HG03558 (cell line): ENCODE data around the gene PYM1.
"Not testable (repeated sequence)": the region's sequence is repeated elsewhere in the genome, so short reads cannot be mapped to it uniquely, and the experiment has no call there.

Experiments used
- ATAC-seq: cut with Tn5 transposase; IDR thresholded peaks from one replicate; pipeline ENCODE4 v1.9.1; 2021; ENCODE audit warnings: moderate number of reproducible peaks; ENCODE audit not compliant: unreplicated experiment; ENCODE audit errors: extremely low read depth

Gene PYM1

GRCh38 chr12:55940065-55940732, 12.5 kb upstream of the PYM1 start:
- no peak for ATAC-seq

DNA sequence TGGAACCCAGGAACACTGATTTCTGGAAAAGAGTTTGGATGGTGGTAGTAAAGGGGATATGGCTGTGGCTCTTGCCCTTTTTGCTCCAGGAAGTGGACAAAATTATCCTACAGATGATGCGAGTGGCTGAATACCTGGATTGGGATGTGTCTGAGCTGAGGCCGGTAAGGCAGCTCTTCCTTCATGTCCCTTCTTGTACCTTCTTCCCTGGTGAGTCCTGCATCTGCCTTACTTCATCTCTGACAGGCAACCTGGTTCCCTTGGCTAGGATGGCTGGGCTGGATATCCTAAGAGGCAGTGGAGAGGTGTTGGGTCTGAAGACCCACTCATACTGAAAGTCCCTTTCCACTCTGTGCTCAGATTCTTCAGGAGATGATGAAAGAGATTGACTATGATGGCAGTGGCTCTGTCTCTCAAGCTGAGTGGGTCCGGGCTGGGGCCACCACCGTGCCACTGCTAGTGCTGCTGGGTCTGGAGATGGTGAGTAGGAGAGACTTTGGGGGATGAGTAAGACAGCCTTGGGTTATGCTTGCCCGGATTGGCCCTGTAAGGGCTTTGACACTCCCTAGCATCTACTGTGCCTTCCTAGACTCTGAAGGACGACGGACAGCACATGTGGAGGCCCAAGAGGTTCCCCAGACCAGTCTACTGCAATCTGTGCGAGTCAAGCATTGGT, 11.3 kb upstream of the PYM1 start:
- ATAC-seq = no peak

DNA sequence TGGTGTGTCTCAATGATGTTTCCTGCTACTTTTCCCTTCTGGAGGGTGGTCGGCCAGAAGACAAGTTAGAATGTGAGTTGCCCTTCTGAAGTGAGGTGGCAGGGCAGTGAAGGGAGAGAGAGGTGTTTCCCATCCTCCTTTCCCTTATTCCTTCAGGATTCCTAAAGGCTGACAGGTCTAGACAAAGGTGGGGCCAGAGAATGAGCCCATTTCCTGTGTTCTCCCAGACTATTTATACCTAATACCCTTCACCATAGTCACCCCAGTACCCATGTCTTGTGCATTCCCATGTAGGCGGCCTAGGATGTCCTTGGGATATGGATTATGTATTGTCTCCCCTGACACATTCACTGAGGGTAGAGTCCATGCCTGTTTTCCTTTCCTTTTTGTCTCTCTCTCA, 10.3 kb upstream of the PYM1 start:
- ATAC-seq = no peak

DNA sequence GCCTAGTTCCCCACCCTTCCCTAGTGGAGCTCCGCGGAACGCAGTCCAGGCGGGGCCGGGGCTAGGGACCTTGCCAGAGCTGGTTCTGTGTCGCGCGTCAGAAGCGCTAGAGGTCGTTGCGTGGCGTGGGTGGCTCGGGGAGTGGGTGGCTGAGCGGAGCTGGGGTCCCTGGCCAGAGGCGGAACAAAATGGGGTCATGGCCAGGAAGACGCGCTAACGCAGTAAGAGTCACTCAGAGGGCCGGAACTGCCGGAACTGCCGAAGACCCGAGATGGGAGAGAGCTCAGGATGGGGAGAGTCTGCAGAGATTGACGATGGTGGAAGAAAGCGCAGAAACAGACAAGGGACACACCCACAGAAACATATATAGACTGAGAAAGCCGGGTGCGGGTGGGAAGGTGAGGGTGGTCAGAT, 8.1 kb upstream of the PYM1 start:
- no peak for ATAC-seq

- no peak for ATAC-seq
Observed at GRCh38 chr12:55934773-55935172, 7.1 kb upstream of the PYM1 start.

- ATAC-seq = no peak
Observed at GRCh38 chr12:55933799-55934742, 6.4 kb upstream of the PYM1 start.

DNA sequence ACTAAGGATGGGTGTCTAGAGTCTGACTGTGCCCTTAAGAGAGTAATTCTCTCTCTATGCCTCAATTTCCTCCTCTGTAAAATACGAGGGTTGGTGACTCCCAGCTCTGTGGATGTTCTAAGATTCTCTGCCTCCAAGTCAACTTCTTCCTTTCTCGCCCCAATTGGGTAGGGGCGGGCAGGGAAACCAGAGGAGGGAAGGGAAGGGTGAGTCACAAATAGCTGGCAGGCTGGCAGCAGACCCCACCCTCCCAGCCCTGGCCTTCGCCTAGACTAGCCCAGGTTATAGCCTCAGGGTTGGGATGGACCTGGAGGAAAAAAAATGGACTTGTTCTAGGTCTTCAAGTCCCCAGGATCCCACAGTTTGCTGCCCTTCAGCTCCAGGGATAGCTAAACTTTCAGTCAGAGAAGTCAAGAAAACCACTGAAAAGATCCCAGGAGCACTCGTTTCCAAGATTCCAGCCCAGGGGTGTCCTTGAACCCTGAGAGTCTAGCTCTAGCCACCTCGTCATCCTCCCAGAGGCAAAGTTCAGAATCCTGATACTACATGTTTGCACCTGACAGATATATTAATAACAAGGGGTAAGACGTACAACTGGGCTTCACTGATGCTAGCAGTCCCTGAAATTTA, 5.6 kb upstream of the PYM1 start:
- ATAC-seq = no peak

DNA sequence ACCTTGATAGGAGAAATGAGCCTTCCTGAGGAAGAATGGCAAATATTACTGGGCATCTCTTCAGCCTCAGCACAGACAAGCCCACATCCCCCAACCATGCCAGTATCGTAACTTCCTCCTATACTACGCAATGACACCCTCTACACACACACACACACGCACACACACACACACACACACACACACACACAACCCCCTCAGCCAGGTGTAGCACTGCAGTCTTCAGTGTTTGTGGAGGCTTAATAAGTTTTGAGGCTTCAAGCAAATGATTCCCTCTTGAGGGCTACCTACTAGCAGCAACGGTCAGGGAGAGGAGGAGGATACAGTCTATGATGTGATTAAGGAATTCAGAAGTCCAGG, 4.8 kb upstream of the PYM1 start:
- no peak for ATAC-seq

DNA sequence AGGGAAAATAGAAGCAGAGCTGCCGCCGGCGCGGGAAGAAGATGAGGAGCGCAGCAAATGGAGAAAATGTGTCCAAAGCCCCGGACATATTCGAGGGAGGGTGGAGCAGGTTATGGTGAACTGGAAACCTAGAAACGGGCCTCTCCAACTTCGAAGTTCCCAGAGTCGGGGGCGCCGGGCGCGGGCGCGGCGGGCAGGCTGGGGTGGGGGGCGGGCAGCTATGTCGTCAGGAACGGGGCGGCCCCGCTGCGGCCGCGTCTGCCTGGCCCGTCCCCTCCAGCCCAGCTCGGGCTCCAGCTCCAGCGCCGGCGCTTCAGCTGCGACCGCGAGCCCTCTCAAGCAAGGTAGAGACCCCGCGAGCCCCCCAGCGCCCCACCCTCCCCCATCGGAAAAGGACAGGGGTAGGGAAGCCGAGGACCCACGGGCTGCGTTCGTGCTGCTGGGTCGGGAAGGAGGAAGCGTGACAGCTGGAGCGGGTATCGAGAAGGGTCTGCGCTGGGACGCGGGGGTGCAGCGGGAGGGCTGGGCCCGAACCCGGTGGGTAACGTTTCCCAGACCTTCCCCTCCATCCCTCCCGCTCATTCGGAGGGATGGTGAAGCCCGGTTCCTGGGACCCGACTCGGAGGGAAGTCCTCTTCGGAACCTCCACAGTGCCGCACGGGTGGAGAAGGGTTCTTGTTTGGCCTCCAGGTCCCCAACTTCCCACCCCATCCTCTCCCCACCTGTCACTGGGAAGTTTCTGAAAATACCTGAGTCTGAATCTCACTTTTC, 4.3 kb upstream of the PYM1 start:
- ATAC-seq = no peak

- no peak for ATAC-seq
Observed at GRCh38 chr12:55931317-55931779, 3.7 kb upstream of the PYM1 start.

DNA sequence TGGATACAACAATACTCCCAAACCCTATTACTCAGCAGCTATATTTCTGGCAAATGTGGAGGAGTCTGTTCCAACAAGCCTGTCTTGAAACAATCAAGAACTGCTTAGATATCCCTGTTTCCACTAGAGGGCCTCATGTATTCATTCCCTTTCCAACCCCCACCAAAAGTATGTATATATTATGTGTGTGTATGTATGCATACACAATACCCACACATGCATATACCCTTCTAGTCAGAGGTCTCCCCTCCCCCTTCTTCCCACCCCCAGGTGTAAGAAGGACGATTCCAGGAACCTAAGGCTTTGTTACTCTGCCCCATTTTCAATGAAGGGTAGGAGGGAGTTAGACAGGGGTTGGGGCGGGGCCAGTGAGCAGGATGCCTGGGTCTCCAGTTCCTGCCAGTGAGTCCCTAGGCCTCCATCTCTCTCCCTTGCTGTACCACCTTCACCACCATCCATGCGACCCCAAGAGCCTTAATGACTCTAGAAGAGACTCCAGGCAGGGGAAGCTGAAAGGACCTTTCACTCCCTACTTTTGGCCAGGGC, 3.1 kb upstream of the PYM1 start, which contains the start of gene DGKA:
Gene DGKA (plus strand): TSS at position 392 of the 546 bp plus-strand sequence. CDS start 5,342 bp downstream, outside the sequence.
- no peak for ATAC-seq

DNA sequence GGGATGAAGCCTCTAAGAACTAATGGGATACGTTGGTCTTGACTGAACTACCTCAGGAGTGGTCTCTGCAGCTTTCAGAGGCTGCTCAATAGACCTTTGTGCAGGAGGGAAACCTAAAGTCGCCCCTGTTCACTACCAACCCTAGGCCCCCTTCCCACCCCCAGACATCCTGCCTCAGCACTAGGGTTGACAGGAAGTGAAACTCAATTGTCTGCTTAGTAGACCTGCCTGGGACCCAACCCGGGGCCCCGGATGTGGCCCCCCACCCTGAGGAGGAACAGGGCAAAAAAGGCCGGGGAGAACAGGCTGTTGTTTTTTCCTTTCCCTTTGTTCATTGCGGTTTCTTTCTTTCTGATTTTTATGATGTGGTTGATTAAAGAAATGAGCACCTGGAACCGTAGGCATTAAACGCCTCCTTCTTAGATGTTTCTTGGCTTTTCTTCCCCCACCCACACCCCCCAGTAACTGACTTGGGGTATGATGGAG, 1.7 kb upstream of the PYM1 start:
- ATAC-seq = peak; percentile 27

- peak; percentile 23 for ATAC-seq
Observed at GRCh38 chr12:55926738-55927587, 731 bp downstream of the PYM1 start.

DNA sequence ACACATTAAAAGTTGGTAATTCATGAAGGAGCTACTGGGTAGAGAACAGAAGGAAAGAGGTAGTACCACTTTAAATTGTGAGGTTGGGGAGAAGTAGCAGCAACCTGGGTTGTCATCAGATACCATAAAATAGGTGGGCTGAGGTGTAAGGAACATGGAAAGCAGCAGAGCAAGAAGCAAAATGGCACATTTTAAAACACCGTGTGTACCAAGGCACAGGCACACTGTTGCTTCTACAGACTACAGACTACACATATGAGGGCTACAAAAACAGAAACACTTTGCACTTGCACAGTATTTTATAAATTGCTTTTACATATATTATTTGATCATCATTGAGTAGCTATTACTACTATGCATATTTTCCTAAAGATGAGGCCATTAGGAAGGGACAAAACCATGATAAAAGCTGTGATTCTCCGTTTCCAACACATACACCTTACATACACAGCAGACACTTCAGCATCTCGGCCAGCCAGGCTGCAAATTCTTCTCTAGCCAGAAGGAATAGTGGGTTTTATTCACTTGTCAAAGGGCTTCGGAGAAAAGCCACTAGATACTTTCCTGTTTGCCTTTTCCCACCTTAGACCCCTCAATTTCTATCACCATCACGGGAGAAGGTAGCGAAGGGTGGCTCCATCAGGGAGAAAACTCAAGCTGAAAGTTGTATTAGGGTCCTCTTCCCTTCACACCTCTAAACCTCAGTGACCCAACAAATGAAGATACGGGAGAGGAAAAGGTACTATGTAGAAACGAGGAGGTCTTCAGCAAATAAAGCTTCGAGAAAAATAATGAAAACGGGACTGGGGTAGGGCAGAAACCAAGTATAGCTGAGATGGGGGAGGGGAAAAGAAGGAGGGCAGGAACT, 1.6 kb downstream of the PYM1 start:
- ATAC-seq = no peak

GRCh38 chr12:55925371-55925770, 2.3 kb downstream of the PYM1 start:
- no peak for ATAC-seq

DNA sequence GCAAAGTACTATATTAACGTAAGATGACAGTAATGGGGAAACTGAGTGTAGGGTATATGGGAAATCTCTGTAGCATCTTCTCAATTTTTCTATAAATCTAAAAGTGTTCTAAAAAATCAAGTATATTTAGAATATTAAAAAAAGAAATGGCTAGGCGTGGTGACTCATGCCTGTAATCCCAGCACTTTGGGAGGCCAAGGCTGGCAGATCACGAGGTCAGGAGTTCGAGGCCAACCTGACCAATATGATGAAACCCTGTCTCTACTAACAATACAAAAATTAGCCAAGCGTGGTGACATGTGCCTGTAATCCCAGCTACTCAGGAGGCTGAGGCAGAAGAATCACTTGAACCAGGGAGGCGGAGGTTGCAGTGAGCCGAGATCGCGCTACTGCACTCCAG, 4.0 kb downstream of the PYM1 start:
- ATAC-seq = not testable (repeated sequence)

- ATAC-seq = no peak
Observed at GRCh38 chr12:55922126-55922525, 5.6 kb downstream of the PYM1 start.
